Peyer's patch (tissue), 4 donors: ENCODE results near the gene KCP.

ENCODE experiments used
- POLR2A ChIP-seq, 2 donors: fragments of 450-650 bp; IDR thresholded peaks; one replicate each; pipeline ENCODE4 v1.5.1; 2017; ENCODE audit warnings: antibody characterized with exemption in 2 of 2, mild to moderate bottlenecking in 2 of 2, moderate library complexity in 2 of 2
- TF ChIP-seq, protein P1 (sequence below), 6 experiments: fragments of 450-650 bp in 4 of 6; fragments of 200-600 bp in 2 of 6; sonication (generic) in 1 of 6; IDR thresholded peaks; one replicate each; pipeline ENCODE4 v1.5.1; 2017 to 2019; ENCODE audit warnings: antibody characterized with exemption in 6 of 6, mild to moderate bottlenecking in 3 of 6, moderate library complexity in 1 of 6

DNA sequence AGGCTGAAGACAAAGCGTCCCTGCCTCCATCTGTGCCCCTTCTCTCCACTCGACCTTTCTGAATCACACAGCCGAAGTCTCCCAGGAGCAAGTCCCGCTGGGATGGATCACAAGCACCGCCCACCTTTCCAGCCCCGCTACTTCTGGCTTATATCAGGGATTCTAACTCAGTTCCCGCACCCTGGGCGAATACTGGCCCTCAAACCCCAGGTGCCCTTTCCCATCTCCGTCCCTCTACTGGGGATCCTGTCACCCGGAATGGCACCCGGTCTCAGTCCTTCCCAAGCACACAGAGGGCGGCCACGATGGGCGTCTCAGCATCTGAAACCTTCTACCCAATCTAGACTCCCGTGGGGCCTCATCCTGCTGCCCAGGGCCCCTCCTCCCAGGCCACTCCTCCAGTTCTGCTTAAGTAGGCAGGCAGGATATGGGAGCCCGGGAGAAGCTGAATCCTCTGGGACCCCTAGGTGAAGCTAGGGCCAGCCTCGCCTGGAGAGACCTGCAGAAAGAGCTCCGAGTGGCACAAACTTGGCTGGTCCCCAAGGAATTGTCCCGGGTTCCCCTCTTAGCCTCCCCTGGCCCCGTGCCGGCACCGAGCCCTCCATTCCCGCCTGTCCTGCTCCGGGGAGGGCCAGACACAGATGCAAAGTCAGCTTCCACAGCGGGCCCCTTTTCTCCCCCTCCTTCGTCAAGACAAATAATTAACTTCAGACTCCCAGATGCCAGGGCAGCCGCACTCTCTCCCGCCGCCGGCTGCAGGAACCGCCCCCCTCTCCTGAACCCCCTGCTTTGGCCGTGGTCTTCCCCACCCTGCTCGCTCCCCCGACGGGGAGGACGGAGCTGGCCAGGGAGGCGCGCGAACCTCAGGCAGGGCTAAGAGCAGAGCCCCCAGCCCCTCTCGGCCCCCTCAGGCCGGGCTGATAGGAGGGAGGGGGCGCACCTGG, 612 bp downstream of the KCP start:
- TF ChIP-seq, protein P1, sequence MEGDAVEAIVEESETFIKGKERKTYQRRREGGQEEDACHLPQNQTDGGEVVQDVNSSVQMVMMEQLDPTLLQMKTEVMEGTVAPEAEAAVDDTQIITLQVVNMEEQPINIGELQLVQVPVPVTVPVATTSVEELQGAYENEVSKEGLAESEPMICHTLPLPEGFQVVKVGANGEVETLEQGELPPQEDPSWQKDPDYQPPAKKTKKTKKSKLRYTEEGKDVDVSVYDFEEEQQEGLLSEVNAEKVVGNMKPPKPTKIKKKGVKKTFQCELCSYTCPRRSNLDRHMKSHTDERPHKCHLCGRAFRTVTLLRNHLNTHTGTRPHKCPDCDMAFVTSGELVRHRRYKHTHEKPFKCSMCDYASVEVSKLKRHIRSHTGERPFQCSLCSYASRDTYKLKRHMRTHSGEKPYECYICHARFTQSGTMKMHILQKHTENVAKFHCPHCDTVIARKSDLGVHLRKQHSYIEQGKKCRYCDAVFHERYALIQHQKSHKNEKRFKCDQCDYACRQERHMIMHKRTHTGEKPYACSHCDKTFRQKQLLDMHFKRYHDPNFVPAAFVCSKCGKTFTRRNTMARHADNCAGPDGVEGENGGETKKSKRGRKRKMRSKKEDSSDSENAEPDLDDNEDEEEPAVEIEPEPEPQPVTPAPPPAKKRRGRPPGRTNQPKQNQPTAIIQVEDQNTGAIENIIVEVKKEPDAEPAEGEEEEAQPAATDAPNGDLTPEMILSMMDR (IDR thresholded peaks at IDR 0.05) = no peak
- no peak for TF ChIP-seq POLR2A (IDR thresholded peaks at IDR 0.05)
